MCF 10A (cell line): ENCODE measurements around the gene GSTO2. TPM values are rescaled to one million over a fixed set of nuclear protein-coding genes. Genes with fewer than 3 reads are reported as not detected.

Experiments
- BruUV-seq: library from RNA; stranded (reverse); fragments of 400-500 nt; replicated peaks from 2 replicates; lab custom pipeline; 2021; lab: Mats Ljungman, UMichigan
- CTCF ChIA-PET: fragments of 300-600 bp; sonication (Branson Sonifier 250); formaldehyde crosslinking; extraction: SDS; loops from one replicate; lab custom pipeline; 2021; ENCODE audit warnings: antibody characterized with exemption, inconsistent platforms; lab: Yijun Ruan, JAX
- POLR2A ChIA-PET: fragments of 300-600, 350-650 bp; sonication (Branson Sonifier 250); formaldehyde crosslinking; extraction: SDS; loops from one replicate; lab custom pipeline; 2020; ENCODE audit warnings: antibody characterized with exemption, inconsistent platforms; lab: Yijun Ruan, JAX
- DNase-seq: peaks from one replicate; pipeline ENCODE4 v3.0.0-alpha.2; 2018; ENCODE audit not compliant: unreplicated experiment
- H3K27ac Mint-ChIP-seq: one replicate; pipeline ENCODE4 v1.8.0; 2022; ENCODE audit warnings: mild to moderate bottlenecking, low read depth, mixed read lengths; ENCODE audit not compliant: unreplicated experiment
- H3K27me3 Mint-ChIP-seq: one replicate; pipeline ENCODE4 v1.8.0; 2022; ENCODE audit warnings: mixed read lengths; ENCODE audit not compliant: insufficient read depth, unreplicated experiment
- H3K36me3 Mint-ChIP-seq: one replicate; pipeline ENCODE4 v1.8.0; 2022; ENCODE audit warnings: mild to moderate bottlenecking, moderate library complexity, mixed read lengths; ENCODE audit not compliant: insufficient read depth, unreplicated experiment
- H3K4me1 Mint-ChIP-seq: one replicate; pipeline ENCODE4 v1.8.0; 2022; ENCODE audit warnings: mixed read lengths; ENCODE audit not compliant: insufficient read depth, unreplicated experiment
- H3K4me3 Mint-ChIP-seq: one replicate; pipeline ENCODE4 v1.8.0; 2022; ENCODE audit warnings: mild to moderate bottlenecking, moderate library complexity, mixed read lengths; ENCODE audit not compliant: unreplicated experiment
- H3K9me3 Mint-ChIP-seq: one replicate; pipeline ENCODE4 v1.8.0; 2022; ENCODE audit warnings: mixed read lengths; ENCODE audit not compliant: unreplicated experiment
- CTCF ChIP-seq: fragments of 200-600 bp; IDR thresholded peaks from one replicate; pipeline ENCODE4 v1.8.0; 2022; ENCODE audit warnings: antibody characterized with exemption, mild to moderate bottlenecking; ENCODE audit not compliant: unreplicated experiment
- intact Hi-C: fragments of 100-400 bp; cut with micrococcal nuclease; formaldehyde crosslinking; loops from 2 replicates; pipeline ENCODE4 v1.14.1; 2022
- total RNA-seq: library from RNA; stranded (reverse); gene quantifications from 2 replicates; pipeline ENCODE4 v1.2.3, GENCODE V29; 2022

The GSTO2 gene
- total RNA-seq, 1 experiment from 2014 or later = 40.9 TPM

- H3K4me3 Mint-ChIP-seq = no peak overlapping the region
- CTCF ChIA-PET = interaction anchor here (1.2 to 13.8 kb wide), 6 partner anchors 11 to 40 kb away, joined by 4 to 143 read pairs (median 6); no protein-coding TSS in a partner anchor
- POLR2A ChIA-PET = interaction anchor here (0.6 to 8.8 kb wide), 6 partner anchors 8 to 27 kb away, joined by 3 to 95 read pairs (median 10); partner anchors contain the start of gene ITPRIP
- TF ChIP-seq CTCF = no peak
- no peaks in the 10 kb centered on the region for H3K9me3 Mint-ChIP-seq
- no TSS peak for BruUV-seq
- no peak overlapping the region for H3K27ac Mint-ChIP-seq
- no peaks in the 10 kb centered on the region for H3K27me3 Mint-ChIP-seq
- H3K36me3 Mint-ChIP-seq = peaks cover 67% of the 10 kb centered on the region
- DNase-seq = no peak
- peaks cover 22% of the 10 kb centered on the region for H3K4me1 Mint-ChIP-seq
- intact Hi-C loops = no loop called here
Measured at GRCh38 chr10:104311184-104311720, 42.3 kb downstream of the GSTO2 start.

- no peaks in the 10 kb centered on the region for H3K9me3 Mint-ChIP-seq
- no peak overlapping the region for H3K4me3 Mint-ChIP-seq
- no peak for TF ChIP-seq CTCF
- no peak for DNase-seq
- intact Hi-C loops = no loop called here
- CTCF ChIA-PET = interaction anchor here (0.7 to 13.8 kb wide), 9 partner anchors 8 to 40 kb away, joined by 3 to 143 read pairs (median 5); partner anchors contain the start of gene CFAP58
- peaks cover 39% of the 10 kb centered on the region for H3K4me1 Mint-ChIP-seq
- no peak overlapping the region for H3K27ac Mint-ChIP-seq
- H3K27me3 Mint-ChIP-seq = no peaks in the 10 kb centered on the region
- no TSS peak for BruUV-seq
- POLR2A ChIA-PET = interaction anchor here (1.0 to 1.2 kb wide), 2 partner anchors 23 to 25 kb away, joined by 3 read pairs; partner anchors contain the start of gene ITPRIP
- peaks cover 46% of the 10 kb centered on the region for H3K36me3 Mint-ChIP-seq
Measured at GRCh38 chr10:104314591-104315485, 45.9 kb downstream of the GSTO2 start.

GRCh38 chr10:104315486-104315921 lies 46.5 kb downstream of the GSTO2 start:
- no peak for DNase-seq
- POLR2A ChIA-PET = interaction anchor here (1.1 to 7.4 kb wide), 2 partner anchors 14 to 24 kb away, joined by 3 to 124 read pairs; no protein-coding TSS in a partner anchor

More at GRCh38 chr10:104315486-104315921, 46.5 kb downstream of the GSTO2 start:
- TF ChIP-seq CTCF = no peak
- no TSS peak for BruUV-seq
- intact Hi-C loops = no loop called here
- H3K27ac Mint-ChIP-seq = no peak overlapping the region
- peaks cover 46% of the 10 kb centered on the region for H3K36me3 Mint-ChIP-seq
- no peaks in the 10 kb centered on the region for H3K27me3 Mint-ChIP-seq
- peaks cover 38% of the 10 kb centered on the region for H3K4me1 Mint-ChIP-seq
- H3K4me3 Mint-ChIP-seq = no peak overlapping the region
- CTCF ChIA-PET = interaction anchor here (1.0 to 13.8 kb wide), 5 partner anchors 9 to 34 kb away, joined by 3 to 143 read pairs (median 34); no protein-coding TSS in a partner anchor
- no peaks in the 10 kb centered on the region for H3K9me3 Mint-ChIP-seq
